GM23338 (cell line): ENCODE measurements around the gene SYNE3. TPM values are rescaled to one million over a fixed set of nuclear protein-coding genes. Genes with fewer than 3 reads are reported as not detected.

ENCODE experiments used
- ATAC-seq: fragments of 200-7000 bp; cut with Tn5 transposase; 3 replicates; pipeline ENCODE4 v1.9.1; 2020
- DNase-seq: peaks from one replicate; pipeline ENCODE4 v3.0.0-alpha.2; 2015; ENCODE audit warnings: low spot score
- H2AFZ ChIP-seq: fragments of 200-600 bp; sonication (generic); 2 replicates; pipeline ENCODE4 v1.8.0; 2016; ENCODE audit warnings: antibody characterized with exemption, mild to moderate bottlenecking, moderate library complexity
- H3F3A ChIP-seq: fragments of 200-600 bp; sonication (generic); replicated peaks from 2 replicates; pipeline ENCODE4 v1.8.0; 2017; ENCODE audit warnings: antibody characterized with exemption, mixed run types, low read depth
- H3K27ac ChIP-seq: fragments of 200-600 bp; sonication (generic); 2 replicates; pipeline ENCODE4 v1.6.1; 2016; ENCODE audit warnings: low read depth
- H3K27me3 ChIP-seq: fragments of 200-600 bp; sonication (generic); 2 replicates; pipeline ENCODE4 v1.8.0; 2016; ENCODE audit warnings: mild to moderate bottlenecking, mixed run types, moderate library complexity; ENCODE audit not compliant: insufficient read depth
- H3K36me3 ChIP-seq: fragments of 200-600 bp; sonication (generic); 2 replicates; pipeline ENCODE4 v1.8.0; 2016; ENCODE audit warnings: mild to moderate bottlenecking; ENCODE audit not compliant: insufficient read depth
- H3K4me1 ChIP-seq: fragments of 200-600 bp; sonication (generic); 2 replicates; pipeline ENCODE4 v1.8.0; 2016; ENCODE audit warnings: mild to moderate bottlenecking, moderate library complexity; ENCODE audit not compliant: insufficient read depth
- H3K4me2 ChIP-seq: fragments of 200-600 bp; sonication (generic); 2 replicates; pipeline ENCODE4 v1.7.1; 2017; ENCODE audit warnings: mixed run types
- H3K4me3 ChIP-seq: fragments of 200-600 bp; sonication (generic); 2 replicates; pipeline ENCODE4 v1.6.1; 2016; ENCODE audit warnings: mixed run types
- H3K79me2 ChIP-seq: fragments of 200-600 bp; sonication (generic); replicated peaks from 2 replicates; pipeline ENCODE4 v1.8.0; 2017; ENCODE audit warnings: mild to moderate bottlenecking; ENCODE audit not compliant: insufficient read depth
- H3K9me2 ChIP-seq: fragments of 200-600 bp; sonication (generic); 2 replicates; pipeline ENCODE4 v1.8.0; 2017; ENCODE audit not compliant: insufficient read depth
- H4K20me1 ChIP-seq: fragments of 200-600 bp; sonication (generic); replicated peaks from 2 replicates; pipeline ENCODE4 v1.8.0; 2017; ENCODE audit warnings: mild to moderate bottlenecking; ENCODE audit not compliant: insufficient read depth
- H3K27ac Mint-ChIP-seq: 2 replicates; pipeline ENCODE4 v1.8.0; 2020; ENCODE audit warnings: inconsistent platforms, mild to moderate bottlenecking, moderate library complexity, mixed read lengths
- H3K27me3 Mint-ChIP-seq: 3 replicates; pipeline ENCODE4 v1.8.0; 2022; ENCODE audit warnings: low read depth, mild to moderate bottlenecking, moderate library complexity, mixed read lengths, inconsistent platforms; ENCODE audit not compliant: insufficient read depth, poor library complexity
- H3K36me3 Mint-ChIP-seq: 3 replicates; pipeline ENCODE4 v1.8.0; 2021; ENCODE audit warnings: low read depth, mild to moderate bottlenecking, inconsistent platforms, moderate library complexity, mixed read lengths
- H3K4me1 Mint-ChIP-seq: 3 replicates; pipeline ENCODE4 v1.8.0; 2020; ENCODE audit warnings: mild to moderate bottlenecking, inconsistent platforms, mixed read lengths
- H3K4me3 Mint-ChIP-seq: 3 replicates; pipeline ENCODE4 v1.8.0; 2021; ENCODE audit warnings: moderate library complexity, mild to moderate bottlenecking, inconsistent platforms, mixed read lengths
- H3K9me3 Mint-ChIP-seq: 3 replicates; pipeline ENCODE4 v1.8.0; 2020; ENCODE audit warnings: moderate library complexity, mild to moderate bottlenecking, inconsistent platforms, mixed read lengths
- CREB1 ChIP-seq: fragments of 250-450 bp; sonication (Bioruptor Pico); IDR thresholded peaks from 2 replicates; pipeline ENCODE4 v1.5.0; 2020; ENCODE audit warnings: low read depth, mild to moderate bottlenecking, moderate library complexity
- ETS1 ChIP-seq: IDR thresholded peaks from 2 replicates; pipeline ENCODE4 v1.6.1; 2016; ENCODE audit warnings: antibody characterized with exemption
- EZH2 ChIP-seq: fragments of 200-600 bp; sonication (generic); IDR thresholded peaks from one replicate; pipeline ENCODE4 v1.8.0; 2017; ENCODE audit warnings: antibody characterized with exemption, mild to moderate bottlenecking, low read depth; ENCODE audit not compliant: unreplicated experiment
- EZH2phosphoT487 ChIP-seq: fragments of 200-600 bp; sonication (generic); IDR thresholded peaks from one replicate; pipeline ENCODE4 v1.8.1; 2018; ENCODE audit warnings: antibody characterized with exemption; ENCODE audit not compliant: unreplicated experiment
- JUNB ChIP-seq: IDR thresholded peaks from one replicate; pipeline ENCODE4 v1.6.1; 2016; ENCODE audit warnings: antibody characterized with exemption; ENCODE audit not compliant: unreplicated experiment
- NANOG ChIP-seq: IDR thresholded peaks from 2 replicates; pipeline ENCODE4 v1.6.1; 2016; ENCODE audit warnings: antibody characterized with exemption, borderline replicate concordance
- REST ChIP-seq: IDR thresholded peaks from one replicate; pipeline ENCODE4 v1.6.1; 2018; ENCODE audit warnings: antibody characterized with exemption; ENCODE audit not compliant: unreplicated experiment
- STAT1 ChIP-seq: IDR thresholded peaks from one replicate; pipeline ENCODE4 v1.6.1; 2016; ENCODE audit warnings: antibody characterized with exemption; ENCODE audit not compliant: unreplicated experiment
- ZNF114 ChIP-seq: fragments of 250-450 bp; sonication (Bioruptor Pico); IDR thresholded peaks from 2 replicates; pipeline ENCODE4 v1.5.0; 2020; ENCODE audit warnings: mild to moderate bottlenecking, moderate library complexity
- ZNF331 ChIP-seq: fragments of 250-450 bp; sonication (Bioruptor Pico); IDR thresholded peaks from 2 replicates; pipeline ENCODE4 v1.5.0; 2020; ENCODE audit warnings: low read depth, mild to moderate bottlenecking, moderate library complexity
- ZNF462 ChIP-seq: fragments of 250-450 bp; sonication (Bioruptor Pico); IDR thresholded peaks from 2 replicates; pipeline ENCODE4 v1.5.0; 2020; ENCODE audit warnings: mild to moderate bottlenecking, moderate library complexity
- polyA plus RNA-seq: library from polyadenylated mRNA; unstranded; fragments of >200 nt; fragmentation: Nextera tagmentation; extraction: Ambion mirVana; gene quantifications from 2 replicates; pipeline ENCODE4 v1.2.1, GENCODE V29; 2016
- total RNA-seq: library from RNA; depleted of rRNA; stranded (reverse); fragments of >200 nt; shearing (Covaris generic); gene quantifications from 2 replicates; pipeline ENCODE4 v1.2.3, GENCODE V29; 2014

SYNE3 gene
- total and polyA plus RNA-seq, 2 experiments from 2014 or later, result 0.02 to 0.03 TPM

GRCh38 chr14:95557832-95558231 is 41.4 kb upstream of the SYNE3 start:
- ATAC-seq, result no peak
- no peaks in the 10 kb centered on the region for H3K36me3 ChIP-seq

GRCh38 chr14:95557291-95557690 is 40.8 kb upstream of the SYNE3 start:
- H3K27ac Mint-ChIP-seq, result no peak overlapping the region
- H3K4me3 Mint-ChIP-seq, result no peak overlapping the region
- peak; percentile 75 for DNase-seq
- H3K9me3 Mint-ChIP-seq, result no peaks in the 10 kb centered on the region
- Histone ChIP-seq H3K36me3 (no peaks in the 10 kb centered on the region), H3K27me3 (peaks cover 28% of the 10 kb centered on the region), H4K20me1 (peaks cover 4% of the 10 kb centered on the region; the same call in 1 of the 2 replicates), H3F3A (no peaks in the 10 kb centered on the region), H2AFZ (no peak overlapping the region), H3K4me1 (peaks cover 5% of the 10 kb centered on the region), H3K4me2 (no peak overlapping the region), H3K9me2 (no peaks in the 10 kb centered on the region), H3K4me3 (no peak overlapping the region), H3K27ac (no peak overlapping the region), H3K79me2 (no peaks in the 10 kb centered on the region)
- ATAC-seq, result peak; percentile 30
- H3K4me1 Mint-ChIP-seq, result peaks cover 16% of the 10 kb centered on the region
- H3K27me3 Mint-ChIP-seq, result peaks cover 15% of the 10 kb centered on the region
- TF ChIP-seq ETS1 (no peak), REST (no peak), ZNF331 (CRISPR knock-in tag) (no peak), ZNF462 (CRISPR knock-in tag) (no peak), ZNF114 (CRISPR knock-in tag) (no peak), JUNB (no peak), NANOG (no peak), STAT1 (no peak), EZH2 (no peak)
- no peaks in the 10 kb centered on the region for H3K36me3 Mint-ChIP-seq

More at GRCh38 chr14:95557832-95558231, 41.4 kb upstream of the SYNE3 start:
- H3K27ac ChIP-seq, result no peak overlapping the region
- H3K27me3 ChIP-seq, result peaks cover 28% of the 10 kb centered on the region
- TF ChIP-seq CREB1 (CRISPR knock-in tag) (no peak), EZH2 (no peak), EZH2phosphoT487 (no peak), JUNB (no peak)
- peaks cover 4% of the 10 kb centered on the region; the same call in 1 of the 2 replicates for H4K20me1 ChIP-seq
- H3K9me3 Mint-ChIP-seq, result no peaks in the 10 kb centered on the region
- H3K4me3 ChIP-seq, result no peak overlapping the region
- no peak overlapping the region for H3K4me3 Mint-ChIP-seq
- H3K79me2 ChIP-seq, result no peaks in the 10 kb centered on the region
- H3K4me2 ChIP-seq, result no peak overlapping the region
- no peak overlapping the region for H2AFZ ChIP-seq
- DNase-seq, result no peak
- H3K9me2 ChIP-seq, result no peaks in the 10 kb centered on the region
- H3K4me1 Mint-ChIP-seq, result peaks cover 16% of the 10 kb centered on the region
- H3K4me1 ChIP-seq, result peaks cover 5% of the 10 kb centered on the region
- H3K36me3 Mint-ChIP-seq, result no peaks in the 10 kb centered on the region
- peaks cover 15% of the 10 kb centered on the region for H3K27me3 Mint-ChIP-seq
- no peak overlapping the region for H3K27ac Mint-ChIP-seq
- no peaks in the 10 kb centered on the region for H3F3A ChIP-seq
